ENCODE results near the gene C14orf119. TPM values are rescaled to one million over a fixed set of nuclear protein-coding genes. Genes with fewer than 3 reads are reported as not detected.

The C14orf119 gene
- polyA plus RNA-seq, 4 donors = 79.9 to 87.9 (median 84.4) TPM

- DNase-seq (ENCODE audit: low read depth in 4 of 4, low spot score in 3 of 4) = no peak
Observed at GRCh38 chr14:23145794-23146350, 50.6 kb downstream of the C14orf119 start.

- no peak for DNase-seq (ENCODE audit: low read depth in 4 of 4, low spot score in 3 of 4)
Observed at GRCh38 chr14:23146351-23146910, 51.1 kb downstream of the C14orf119 start.

- no peak for DNase-seq (ENCODE audit: low read depth in 4 of 4, low spot score in 3 of 4)
Observed at GRCh38 chr14:23146980-23147379, 51.7 kb downstream of the C14orf119 start.

- DNase-seq (ENCODE audit: low read depth in 4 of 4, low spot score in 3 of 4) = no peak
Observed at GRCh38 chr14:23147676-23148075, 52.4 kb downstream of the C14orf119 start.

DNA sequence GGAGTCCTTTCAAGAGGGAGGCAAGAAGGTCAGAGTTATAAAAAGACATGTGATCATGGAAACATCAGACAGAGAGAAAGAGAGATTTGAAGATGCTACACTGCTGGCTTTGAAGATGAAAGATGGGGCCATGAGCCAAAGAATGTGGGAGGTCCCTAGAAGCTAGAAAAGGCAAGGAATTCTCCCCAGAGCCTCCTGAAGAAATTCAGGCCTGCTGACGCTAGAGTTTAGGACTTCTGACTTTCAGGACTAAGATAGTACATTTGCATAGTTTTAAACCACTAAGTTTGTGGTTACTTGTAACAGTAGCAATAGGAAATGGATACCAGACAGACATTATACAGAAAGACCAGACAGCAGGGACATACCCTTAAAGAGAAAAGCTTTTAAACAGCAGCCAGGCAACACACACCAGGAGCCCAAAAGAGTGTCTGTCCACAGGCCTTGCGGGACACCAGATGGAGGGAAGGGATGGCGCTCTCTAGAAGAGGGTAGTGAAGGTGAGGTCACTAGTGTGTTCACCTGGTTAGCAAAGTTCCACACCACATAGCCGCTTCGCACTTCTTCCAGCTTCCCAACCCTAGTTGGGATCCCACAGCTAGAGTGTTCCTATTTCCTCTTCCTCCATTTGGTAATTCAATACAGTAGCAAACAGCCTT, 53.4 kb downstream of the C14orf119 start:
- DNase-seq (ENCODE audit: low read depth in 4 of 4, low spot score in 3 of 4) = no peak

- DNase-seq (ENCODE audit: low read depth in 4 of 4, low spot score in 3 of 4) = no peak
Observed at GRCh38 chr14:23149745-23150144, 54.4 kb downstream of the C14orf119 start.

Other genes with a start within 250 kb of the C14orf119 start
- 100 to 1,000 TPM in 1 of 4 donors, 10 to 100 TPM in 3; 83.8 to 104 (median 90.0) TPM for gene LRP10, start 223.8 kb upstream of the C14orf119 start, polyA plus RNA-seq (ENCODE audit: insufficient read length in 4 of 4)
- gene REM2, start 212.3 kb upstream of the C14orf119 start, polyA plus RNA-seq (ENCODE audit: insufficient read length in 4 of 4) = 1 to 10 TPM; 1.1 to 1.7 (median 1.3) TPM
- gene RBM23, start 176.4 kb upstream of the C14orf119 start, polyA plus RNA-seq (ENCODE audit: insufficient read length in 4 of 4) = 100 to 1,000 TPM; 114 to 126 (median 122) TPM
- 100 to 1,000 TPM; 134 to 151 (median 144) TPM for gene PRMT5, start 166.1 kb upstream of the C14orf119 start, polyA plus RNA-seq (ENCODE audit: insufficient read length in 4 of 4)
- 10 to 100 TPM; 50.3 to 57.8 (median 52.7) TPM for gene HAUS4, start 138.4 kb upstream of the C14orf119 start, polyA plus RNA-seq (ENCODE audit: insufficient read length in 4 of 4)
- gene AJUBA, start 113.0 kb upstream of the C14orf119 start, polyA plus RNA-seq (ENCODE audit: insufficient read length in 4 of 4) = 10 to 100 TPM; 72.6 to 92.4 (median 81.5) TPM
- 10 to 100 TPM; 16.9 to 20.4 (median 18.8) TPM for gene C14orf93, start 85.4 kb upstream of the C14orf119 start, polyA plus RNA-seq (ENCODE audit: insufficient read length in 4 of 4)
- gene PSMB5, start 60.6 kb upstream of the C14orf119 start, polyA plus RNA-seq (ENCODE audit: insufficient read length in 4 of 4) = 100 to 1,000 TPM; 188 to 243 (median 217) TPM
- under 1 TPM in 1 of 4 donors, not detected in 3; 0.09 TPM for gene PSMB11, start 53.3 kb upstream of the C14orf119 start, polyA plus RNA-seq (ENCODE audit: insufficient read length in 4 of 4)
- 10 to 100 TPM; 20.4 to 24.9 (median 21.1) TPM for gene CDH24, start 38.0 kb upstream of the C14orf119 start, polyA plus RNA-seq (ENCODE audit: insufficient read length in 4 of 4)
- gene ACIN1, start 369 bp upstream of the C14orf119 start, polyA plus RNA-seq (ENCODE audit: insufficient read length in 4 of 4) = 100 to 1,000 TPM; 218 to 267 (median 225) TPM
- under 1 TPM in 1 of 4 donors, not detected in 3; 0.04 TPM for gene CIROP, start 9.5 kb downstream of the C14orf119 start, polyA plus RNA-seq (ENCODE audit: insufficient read length in 4 of 4)
- gene CEBPE, start 23.8 kb downstream of the C14orf119 start, polyA plus RNA-seq (ENCODE audit: insufficient read length in 4 of 4) = under 1 TPM in 3 of 4 donors, not detected in 1; 0.13 to 0.32 (median 0.18) TPM
- gene SLC7A8, start 88.2 kb downstream of the C14orf119 start, polyA plus RNA-seq (ENCODE audit: insufficient read length in 4 of 4) = 100 to 1,000 TPM in 1 of 4 donors, 10 to 100 TPM in 3; 88.7 to 100 (median 95.3) TPM
- 1 to 10 TPM; 1.1 to 1.8 (median 1.5) TPM for gene RNF212B, start 142.4 kb downstream of the C14orf119 start, polyA plus RNA-seq (ENCODE audit: insufficient read length in 4 of 4)
- 10 to 100 TPM; 27.5 to 30.6 (median 28.2) TPM for gene HOMEZ, start 190.6 kb downstream of the C14orf119 start, polyA plus RNA-seq (ENCODE audit: insufficient read length in 4 of 4)
- gene PPP1R3E, start 207.4 kb downstream of the C14orf119 start, polyA plus RNA-seq (ENCODE audit: insufficient read length in 4 of 4) = 10 to 100 TPM; 22.5 to 31.7 (median 25.0) TPM
- 10 to 100 TPM; 40.1 to 43.1 (median 40.9) TPM for gene BCL2L2, start 211.3 kb downstream of the C14orf119 start, polyA plus RNA-seq (ENCODE audit: insufficient read length in 4 of 4)
- 100 to 1,000 TPM; 243 to 268 (median 257) TPM for gene PABPN1, start 226.0 kb downstream of the C14orf119 start, polyA plus RNA-seq (ENCODE audit: insufficient read length in 4 of 4)

Measured in right renal pelvis (tissue), 4 donors.